ENCODE data around the gene TMEM9. TPM values are rescaled to one million over a fixed set of nuclear protein-coding genes. Genes with fewer than 3 reads are reported as not detected.
A peak's percentile ranks its signal among the peaks of the same experiment; 100 is the strongest.

TMEM9 gene
- total RNA-seq, 1 experiment from 2014 or later, result 76.5 TPM

GRCh38 chr1:201146626-201147390, 7.5 kb downstream of the TMEM9 start:
- no peak for DNase-seq (ENCODE audit: low read depth)

GRCh38 chr1:201145816-201146215, 8.5 kb downstream of the TMEM9 start:
- DNase-seq (ENCODE audit: low read depth), result no peak

- DNase-seq (ENCODE audit: low read depth), result no peak
Measured at GRCh38 chr1:201145132-201145531, 9.1 kb downstream of the TMEM9 start.

GRCh38 chr1:201144701-201145100, 9.6 kb downstream of the TMEM9 start:
- no peak for DNase-seq (ENCODE audit: low read depth)

GRCh38 chr1:201143726-201144635, 10.3 kb downstream of the TMEM9 start:
- no peak for DNase-seq (ENCODE audit: low read depth)

- DNase-seq (ENCODE audit: low read depth), result no peak
Measured at GRCh38 chr1:201142849-201143725, 11.2 kb downstream of the TMEM9 start.

- no peak for DNase-seq (ENCODE audit: low read depth)
Measured at GRCh38 chr1:201142011-201142848, 12.0 kb downstream of the TMEM9 start.

- DNase-seq (ENCODE audit: low read depth), result no peak
Measured at GRCh38 chr1:201141418-201141817, 12.9 kb downstream of the TMEM9 start.

GRCh38 chr1:201140941-201141260, 13.4 kb downstream of the TMEM9 start:
- no peak for DNase-seq (ENCODE audit: low read depth)

GRCh38 chr1:201140235-201140940, 13.9 kb downstream of the TMEM9 start:
- no peak for DNase-seq (ENCODE audit: low read depth)

GRCh38 chr1:201139756-201140155, 14.5 kb downstream of the TMEM9 start:
- DNase-seq (ENCODE audit: low read depth), result no peak

- DNase-seq (ENCODE audit: low read depth), result no peak
Measured at GRCh38 chr1:201139306-201139705, 15.0 kb downstream of the TMEM9 start.

GRCh38 chr1:201138311-201138840, 15.9 kb downstream of the TMEM9 start:
- DNase-seq (ENCODE audit: low read depth), result no peak

- DNase-seq (ENCODE audit: low read depth), result peak; percentile 91
Measured at GRCh38 chr1:201137579-201138310, 16.5 kb downstream of the TMEM9 start.

- DNase-seq (ENCODE audit: low read depth), result no peak
Measured at GRCh38 chr1:201137024-201137392, 17.3 kb downstream of the TMEM9 start.

GRCh38 chr1:201136355-201137023, 17.8 kb downstream of the TMEM9 start:
- no peak for DNase-seq (ENCODE audit: low read depth)

GRCh38 chr1:201134405-201134804, 19.9 kb downstream of the TMEM9 start:
- DNase-seq (ENCODE audit: low read depth), result no peak

GRCh38 chr1:201131398-201131797, 22.9 kb downstream of the TMEM9 start:
- no peak for DNase-seq (ENCODE audit: low read depth)

- DNase-seq (ENCODE audit: low read depth), result no peak
Measured at GRCh38 chr1:201128962-201129361, 25.3 kb downstream of the TMEM9 start.
